ENCODE data around the gene MBOAT2. TPM values are rescaled to one million over a fixed set of nuclear protein-coding genes. Genes with fewer than 3 reads are reported as not detected.

The MBOAT2 gene
- total RNA-seq, 2 donors from 2014 or later, result 4.4 to 6.6 TPM

GRCh38 chr2:8817221-8817620 is 186.3 kb downstream of the MBOAT2 start:
- no peak for ATAC-seq
- no peaks in the 10 kb centered on the region for H3K36me3 Mint-ChIP-seq

GRCh38 chr2:8806885-8807704 is 196.4 kb downstream of the MBOAT2 start:
- Mint-ChIP-seq H3K9me3 (no peaks in the 10 kb centered on the region), H3K27ac (no peak overlapping the region), H3K36me3 (peaks cover 21 to 25% of the 10 kb centered on the region in 2 donors)
- ATAC-seq (no peak), DNase-seq (ENCODE audit: low spot score in 2 of 2) (no peak)

More at GRCh38 chr2:8817221-8817620, 186.3 kb downstream of the MBOAT2 start:
- no peak for DNase-seq (ENCODE audit: low spot score in 2 of 2)
- H3K27ac Mint-ChIP-seq, result no peak overlapping the region
- H3K9me3 Mint-ChIP-seq, result no peaks in the 10 kb centered on the region

GRCh38 chr2:8805278-8806210 is 197.9 kb downstream of the MBOAT2 start:
- peaks cover 24 to 35% of the 10 kb centered on the region in 2 donors for H3K36me3 Mint-ChIP-seq
- H3K9me3 Mint-ChIP-seq, result no peaks in the 10 kb centered on the region
- DNase-seq (ENCODE audit: low spot score in 2 of 2) (no peak), ATAC-seq (no peak)
- peak overlapping the region; percentile 44 to 55 for H3K27ac Mint-ChIP-seq

GRCh38 chr2:8803658-8804379 is 199.7 kb downstream of the MBOAT2 start:
- H3K27ac Mint-ChIP-seq, result peak overlapping the region; percentile 40 to 93
- peak; percentile 98 to 99 for ATAC-seq
- no peaks in the 10 kb centered on the region for H3K9me3 Mint-ChIP-seq
- peak; percentile 55 to 61 for DNase-seq (ENCODE audit: low spot score in 2 of 2)
- peaks cover 20 to 32% of the 10 kb centered on the region in 2 donors for H3K36me3 Mint-ChIP-seq

GRCh38 chr2:8802741-8803140 is 200.7 kb downstream of the MBOAT2 start:
- ATAC-seq (no peak), DNase-seq (ENCODE audit: low spot score in 2 of 2) (no peak)
- H3K27ac Mint-ChIP-seq, result no peak overlapping the region
- H3K36me3 Mint-ChIP-seq, result peaks cover 20 to 32% of the 10 kb centered on the region in 2 donors
- no peaks in the 10 kb centered on the region for H3K9me3 Mint-ChIP-seq

Other genes starting within 250 kb of the MBOAT2 start
- 10 to 100 TPM; 25.6 to 25.8 TPM for gene KIDINS220, start 166.1 kb downstream of the MBOAT2 start, total RNA-seq
- gene ASAP2, start 203.1 kb upstream of the MBOAT2 start, total RNA-seq, result 1 to 10 TPM in 1 of 2 donors, under 1 TPM in 1; 0.09 to 1.0 TPM

Data from activated naive CD4-positive, alpha-beta T cell treated with anti-CD3 and anti-CD28 coated beads, Interleukin-2, amount 50 U/mL, for 72 hours (primary cell).